ENCODE data around the gene IDH3G. TPM values are rescaled to one million over a fixed set of nuclear protein-coding genes. Genes with fewer than 3 reads are reported as not detected.

Gene IDH3G
- total RNA-seq, 2 experiments from 2014 or later, result 51.8 to 52.5 TPM

DNA sequence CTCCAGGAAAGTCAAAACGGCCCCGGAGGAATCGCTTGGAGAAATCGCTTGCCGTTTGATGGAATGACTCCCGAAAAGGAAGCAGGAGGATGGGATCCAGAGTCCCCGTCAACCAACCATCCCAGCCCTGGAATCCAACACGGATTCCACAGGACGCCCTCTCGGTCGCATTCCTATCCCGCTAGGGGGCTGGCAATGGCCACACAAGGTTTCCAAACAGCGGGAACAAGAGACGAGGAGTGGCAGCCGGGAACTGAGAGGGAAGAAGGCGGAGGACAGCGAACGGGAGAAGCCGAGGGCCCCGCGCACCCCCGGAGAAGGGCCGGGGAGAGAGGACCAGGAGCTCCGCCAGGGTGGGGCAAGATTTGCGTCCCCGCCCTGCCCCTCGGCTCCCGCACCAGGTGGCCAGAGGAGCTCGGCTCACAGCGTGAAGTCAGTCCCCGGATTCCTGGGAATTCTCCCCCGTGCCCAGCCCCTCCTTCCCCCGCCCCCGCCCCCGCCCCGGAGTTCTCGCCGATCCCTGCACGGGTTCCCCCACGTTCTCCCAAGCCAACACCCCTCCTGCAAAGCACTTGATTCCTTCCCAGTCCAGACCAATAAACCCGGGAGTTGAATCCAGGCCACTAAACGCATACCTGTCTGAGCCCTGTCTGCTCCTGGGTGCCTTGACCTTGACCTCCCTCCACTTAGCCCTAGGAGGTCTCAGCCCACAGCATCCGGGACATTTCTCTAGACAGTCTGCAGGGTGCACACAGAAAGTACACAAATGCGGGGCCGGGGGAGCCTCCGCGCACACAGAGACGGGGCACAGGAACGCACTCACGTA lies 34.8 kb upstream of the IDH3G start:
- H4K20me1 ChIP-seq (ENCODE audit: insufficient read depth, low read length), result no peaks in the 10 kb centered on the region
- no peak for DNase-seq (ENCODE audit: low spot score)
- H2AFZ ChIP-seq (ENCODE audit: low read length), result no peak overlapping the region
- POLR2A ChIA-PET, result no interaction called here
- no TSS peak for BruUV-seq (replicated peaks)
- no peak overlapping the region for H3K4me3 ChIP-seq (ENCODE audit: low read depth, low read length, poor library complexity, severe bottlenecking)
- H3K4me2 ChIP-seq (ENCODE audit: low read length), result no peak overlapping the region
- no peaks in the 10 kb centered on the region for H3K79me2 ChIP-seq (ENCODE audit: insufficient read depth, low read depth, low read length)
- no peaks in the 10 kb centered on the region for H3K4me1 ChIP-seq (ENCODE audit: insufficient read depth, low read length, poor library complexity, severe bottlenecking)
- CTCF ChIA-PET (ENCODE audit: unreplicated experiment), result no interaction called here
- intact Hi-C loops (cut with micrococcal nuclease; ENCODE audit: unreplicated experiment), result loop anchor here (10.0 kb wide), 1 partner anchor 56 kb away; the partner anchor contains the start of gene L1CAM
- H3K36me3 ChIP-seq (ENCODE audit: insufficient read depth, low read length), result no peaks in the 10 kb centered on the region
- no peak for TF ChIP-seq EZH2phosphoT487 (IDR thresholded peaks at IDR 0.05; ENCODE audit: borderline replicate concordance, low read depth, low read length)
- TF ChIP-seq, protein P1, sequence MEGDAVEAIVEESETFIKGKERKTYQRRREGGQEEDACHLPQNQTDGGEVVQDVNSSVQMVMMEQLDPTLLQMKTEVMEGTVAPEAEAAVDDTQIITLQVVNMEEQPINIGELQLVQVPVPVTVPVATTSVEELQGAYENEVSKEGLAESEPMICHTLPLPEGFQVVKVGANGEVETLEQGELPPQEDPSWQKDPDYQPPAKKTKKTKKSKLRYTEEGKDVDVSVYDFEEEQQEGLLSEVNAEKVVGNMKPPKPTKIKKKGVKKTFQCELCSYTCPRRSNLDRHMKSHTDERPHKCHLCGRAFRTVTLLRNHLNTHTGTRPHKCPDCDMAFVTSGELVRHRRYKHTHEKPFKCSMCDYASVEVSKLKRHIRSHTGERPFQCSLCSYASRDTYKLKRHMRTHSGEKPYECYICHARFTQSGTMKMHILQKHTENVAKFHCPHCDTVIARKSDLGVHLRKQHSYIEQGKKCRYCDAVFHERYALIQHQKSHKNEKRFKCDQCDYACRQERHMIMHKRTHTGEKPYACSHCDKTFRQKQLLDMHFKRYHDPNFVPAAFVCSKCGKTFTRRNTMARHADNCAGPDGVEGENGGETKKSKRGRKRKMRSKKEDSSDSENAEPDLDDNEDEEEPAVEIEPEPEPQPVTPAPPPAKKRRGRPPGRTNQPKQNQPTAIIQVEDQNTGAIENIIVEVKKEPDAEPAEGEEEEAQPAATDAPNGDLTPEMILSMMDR (conservative IDR thresholded peaks at IDR 0.05; ENCODE audit: low read length), result no peak
- H3K27ac ChIP-seq (ENCODE audit: low read depth, low read length, poor library complexity, severe bottlenecking), result no peak overlapping the region
- H3K9me3 ChIP-seq (ENCODE audit: low read length), result no peaks in the 10 kb centered on the region
- H3K9me2 ChIP-seq (ENCODE audit: insufficient read depth, low read length), result no peaks in the 10 kb centered on the region

DNA sequence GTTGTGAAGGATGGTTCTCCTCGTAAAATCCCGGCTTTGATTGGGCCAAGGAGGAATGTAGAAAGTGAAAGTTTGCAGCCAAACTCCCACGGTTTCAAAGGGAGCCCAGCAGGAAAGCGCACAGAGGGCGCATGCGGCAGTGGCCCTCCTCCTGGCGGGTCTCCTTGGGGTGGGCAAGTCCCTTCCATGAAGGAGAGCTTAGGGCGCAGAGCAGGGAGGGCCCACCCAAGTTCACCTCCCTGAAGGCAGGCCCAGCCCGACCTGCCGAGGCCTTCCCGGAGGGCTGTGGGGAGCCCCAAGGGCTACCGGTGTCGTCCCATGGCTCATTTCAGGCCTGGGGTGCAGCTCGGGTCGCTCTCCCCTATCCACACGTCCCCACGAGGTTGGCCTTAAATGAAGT lies 34.1 kb upstream of the IDH3G start:
- TF ChIP-seq, protein P1 (conservative IDR thresholded peaks at IDR 0.05; ENCODE audit: low read length), result no peak
- TF ChIP-seq EZH2phosphoT487 (IDR thresholded peaks at IDR 0.05; ENCODE audit: borderline replicate concordance, low read depth, low read length), result no peak
- Histone ChIP-seq H3K4me1 (ENCODE audit: insufficient read depth, low read length, poor library complexity, severe bottlenecking) (no peaks in the 10 kb centered on the region), H2AFZ (ENCODE audit: low read length) (no peak overlapping the region), H3K27ac (ENCODE audit: low read depth, low read length, poor library complexity, severe bottlenecking) (no peak overlapping the region), H4K20me1 (ENCODE audit: insufficient read depth, low read length) (no peaks in the 10 kb centered on the region), H3K4me3 (ENCODE audit: low read depth, low read length, poor library complexity, severe bottlenecking) (no peak overlapping the region), H3K79me2 (ENCODE audit: insufficient read depth, low read depth, low read length) (no peaks in the 10 kb centered on the region), H3K36me3 (ENCODE audit: insufficient read depth, low read length) (no peaks in the 10 kb centered on the region), H3K4me2 (ENCODE audit: low read length) (no peak overlapping the region), H3K9me3 (ENCODE audit: low read length) (no peaks in the 10 kb centered on the region), H3K9me2 (ENCODE audit: insufficient read depth, low read length) (no peaks in the 10 kb centered on the region)
- POLR2A ChIA-PET, result no interaction called here
- intact Hi-C loops (cut with micrococcal nuclease; ENCODE audit: unreplicated experiment), result loop anchor here (10.0 kb wide), 1 partner anchor 56 kb away; the partner anchor contains the start of gene L1CAM
- no TSS peak for BruUV-seq (replicated peaks)
- CTCF ChIA-PET (ENCODE audit: unreplicated experiment), result no interaction called here
- DNase-seq (ENCODE audit: low spot score), result no peak

DNA sequence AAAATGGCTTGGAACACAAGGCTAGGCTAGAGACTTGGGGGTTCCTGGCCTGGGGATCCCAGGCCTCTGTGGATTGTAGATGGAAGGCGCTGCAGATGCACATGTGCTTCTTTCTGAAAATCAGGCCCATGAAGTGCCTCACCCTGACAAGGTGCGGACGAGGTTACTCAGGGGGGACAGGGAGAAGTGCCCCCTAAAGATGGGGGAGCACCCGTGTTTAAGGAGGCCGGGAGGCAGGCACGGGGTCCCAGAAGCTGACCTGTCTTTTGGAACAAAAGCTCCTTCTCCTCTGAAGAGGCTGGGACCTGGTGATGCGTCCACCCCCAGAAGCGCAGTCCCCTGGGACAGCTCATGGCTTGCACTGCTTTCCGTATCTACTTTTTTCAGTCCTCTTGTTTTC lies 33.7 kb upstream of the IDH3G start:
- TF ChIP-seq, protein P1 (conservative IDR thresholded peaks at IDR 0.05; ENCODE audit: low read length), result no peak
- no peak for TF ChIP-seq EZH2phosphoT487 (IDR thresholded peaks at IDR 0.05; ENCODE audit: borderline replicate concordance, low read depth, low read length)
- Histone ChIP-seq H3K4me2 (ENCODE audit: low read length) (no peak overlapping the region), H2AFZ (ENCODE audit: low read length) (no peak overlapping the region), H3K4me3 (ENCODE audit: low read depth, low read length, poor library complexity, severe bottlenecking) (no peak overlapping the region), H3K36me3 (ENCODE audit: insufficient read depth, low read length) (no peaks in the 10 kb centered on the region), H3K79me2 (ENCODE audit: insufficient read depth, low read depth, low read length) (no peaks in the 10 kb centered on the region), H3K9me2 (ENCODE audit: insufficient read depth, low read length) (no peaks in the 10 kb centered on the region), H3K9me3 (ENCODE audit: low read length) (no peaks in the 10 kb centered on the region), H4K20me1 (ENCODE audit: insufficient read depth, low read length) (no peaks in the 10 kb centered on the region), H3K4me1 (ENCODE audit: insufficient read depth, low read length, poor library complexity, severe bottlenecking) (no peaks in the 10 kb centered on the region), H3K27ac (ENCODE audit: low read depth, low read length, poor library complexity, severe bottlenecking) (no peak overlapping the region)
- ChIA-PET CTCF (ENCODE audit: unreplicated experiment) (no interaction called here), POLR2A (no interaction called here)
- intact Hi-C loops (cut with micrococcal nuclease; ENCODE audit: unreplicated experiment), result loop anchor here (10.0 kb wide), 1 partner anchor 57 kb away; the partner anchor contains the start of gene L1CAM
- BruUV-seq (replicated peaks), result no TSS peak
- no peak for DNase-seq (ENCODE audit: low spot score)
